Smooth muscle cell (in vitro differentiated cells): ENCODE measurements around the gene CDC42SE2. TPM values are rescaled to one million over a fixed set of nuclear protein-coding genes. Genes with fewer than 3 reads are reported as not detected.

ENCODE experiments used
- DNase-seq: peaks from one replicate; lab custom pipeline; 2025; ENCODE audit not compliant: unreplicated experiment; lab: John Stamatoyannopoulos, UW
- H2AFZ ChIP-seq: fragments of 200-600 bp; sonication (generic); 2 replicates; pipeline ENCODE4 v1.6.0; 2016; ENCODE audit warnings: antibody characterized with exemption, low read depth, mild to moderate bottlenecking
- H3F3A ChIP-seq: fragments of 200-600 bp; sonication (generic); 2 replicates; pipeline ENCODE4 v1.6.0; 2017; ENCODE audit warnings: antibody characterized with exemption, low read depth
- H3K27ac ChIP-seq: fragments of 200-600 bp; sonication (generic); 2 replicates; pipeline ENCODE4 v1.5.1; 2016; ENCODE audit warnings: low read depth, mild to moderate bottlenecking
- H3K27me3 ChIP-seq: fragments of 200-600 bp; sonication (generic); 2 replicates; pipeline ENCODE4 v1.6.1; 2016; ENCODE audit warnings: low read depth, mild to moderate bottlenecking
- H3K36me3 ChIP-seq: fragments of 200-600 bp; sonication (generic); 2 replicates; pipeline ENCODE4 v1.5.1; 2016; ENCODE audit warnings: low read depth
- H3K4me1 ChIP-seq: fragments of 200-600 bp; sonication (generic); 2 replicates; pipeline ENCODE4 v1.5.1; 2016; ENCODE audit warnings: low read depth
- H3K4me2 ChIP-seq: fragments of 200-600 bp; sonication (generic); 2 replicates; pipeline ENCODE4 v1.6.0; 2016; ENCODE audit warnings: mild to moderate bottlenecking
- H3K4me3 ChIP-seq: fragments of 200-600 bp; sonication (generic); 2 replicates; pipeline ENCODE4 v1.5.1; 2016; ENCODE audit warnings: mild to moderate bottlenecking
- H3K79me2 ChIP-seq: fragments of 200-600 bp; sonication (generic); 2 replicates; pipeline ENCODE4 v1.6.0; 2016; ENCODE audit warnings: low read depth, mild to moderate bottlenecking
- H3K9ac ChIP-seq: fragments of 200-600 bp; sonication (generic); 2 replicates; pipeline ENCODE4 v1.6.0; 2016; ENCODE audit warnings: low read depth
- H3K9me3 ChIP-seq: fragments of 200-600 bp; sonication (generic); replicated peaks from 2 replicates; pipeline ENCODE4 v1.5.1; 2016; ENCODE audit warnings: low read depth
- H4K20me1 ChIP-seq: fragments of 200-600 bp; sonication (generic); 2 replicates; pipeline ENCODE4 v1.6.0; 2016; ENCODE audit warnings: low read depth
- CTCF ChIP-seq: fragments of 200-600 bp; sonication (generic); IDR thresholded peaks from 2 replicates; pipeline ENCODE4 v1.5.1; 2017; ENCODE audit warnings: borderline replicate concordance, mild to moderate bottlenecking, antibody characterized with exemption; ENCODE audit not compliant: insufficient read depth, poor library complexity, severe bottlenecking
- WGBS: methylation state at CpG from one replicate; pipeline ENCODE4 v1.1.7; 2016; ENCODE audit warnings: low lambda C conversion rate; 5-methylcytosine and 5-hydroxymethylcytosine counted together
- polyA plus RNA-seq: library from polyadenylated mRNA; unstranded; fragments of >200 nt; fragmentation: Nextera tagmentation; extraction: Ambion mirVana; gene quantifications from 2 replicates; pipeline ENCODE4 v1.2.1, GENCODE V29; 2016
- total RNA-seq: library from RNA; depleted of rRNA; stranded (reverse); fragments of >200 nt; gene quantifications from 2 replicates; pipeline ENCODE4 v1.2.3, GENCODE V29; 2014

The CDC42SE2 gene
- total and polyA plus RNA-seq, 2 experiments from 2014 or later = 12.6 to 24.0 TPM

- Histone ChIP-seq H3K9ac (no peak overlapping the region), H3K27me3 (no peaks in the 10 kb centered on the region), H3F3A (no peaks in the 10 kb centered on the region), H3K36me3 (no peaks in the 10 kb centered on the region), H2AFZ (no peak overlapping the region), H3K4me3 (no peak overlapping the region), H4K20me1 (peaks cover 36% of the 10 kb centered on the region), H3K27ac (no peak overlapping the region), H3K4me1 (no peaks in the 10 kb centered on the region), H3K4me2 (no peak overlapping the region), H3K9me3 (no peaks in the 10 kb centered on the region), H3K79me2 (peaks cover 11% of the 10 kb centered on the region)
- no peak for DNase-seq
- 98% methylated on average over 3 of the region's 3 CpGs for WGBS
- TF ChIP-seq CTCF = no peak
These were observed 120.9 kb downstream of the CDC42SE2 start for GRCh38 chr5:131384616-131385214.

- no peak for TF ChIP-seq CTCF
- Histone ChIP-seq H3K27me3 (no peaks in the 10 kb centered on the region), H3K9me3 (no peaks in the 10 kb centered on the region), H2AFZ (no peak overlapping the region), H3K27ac (no peak overlapping the region), H3K36me3 (no peaks in the 10 kb centered on the region), H3K4me3 (no peak overlapping the region), H3K4me2 (no peak overlapping the region), H4K20me1 (peaks cover 29% of the 10 kb centered on the region), H3K9ac (no peak overlapping the region), H3K79me2 (peaks cover 11% of the 10 kb centered on the region), H3K4me1 (no peaks in the 10 kb centered on the region), H3F3A (no peaks in the 10 kb centered on the region)
- DNase-seq = no peak
- 94% methylated on average over 3 of the region's 3 CpGs for WGBS
These were observed 122.3 kb downstream of the CDC42SE2 start for GRCh38 chr5:131386124-131386523.

GRCh38 chr5:131386779-131387178 is 122.9 kb downstream of the CDC42SE2 start:
- Histone ChIP-seq H3K4me1 (no peaks in the 10 kb centered on the region), H3F3A (no peaks in the 10 kb centered on the region), H3K79me2 (peaks cover 11% of the 10 kb centered on the region), H3K4me2 (no peak overlapping the region), H3K9ac (no peak overlapping the region), H3K27me3 (no peaks in the 10 kb centered on the region), H3K27ac (no peak overlapping the region), H3K36me3 (no peaks in the 10 kb centered on the region), H3K4me3 (no peak overlapping the region), H2AFZ (no peak overlapping the region), H3K9me3 (no peaks in the 10 kb centered on the region), H4K20me1 (peaks cover 27% of the 10 kb centered on the region)
- TF ChIP-seq CTCF = no peak
- no peak for DNase-seq
- 85% methylated on average over 4 of the region's 4 CpGs for WGBS

- Histone ChIP-seq H4K20me1 (peaks cover 22% of the 10 kb centered on the region), H3K4me1 (no peaks in the 10 kb centered on the region), H3K9me3 (no peaks in the 10 kb centered on the region), H3K9ac (no peak overlapping the region), H2AFZ (no peak overlapping the region), H3K27me3 (no peaks in the 10 kb centered on the region), H3K27ac (no peak overlapping the region), H3K36me3 (no peaks in the 10 kb centered on the region), H3F3A (no peaks in the 10 kb centered on the region), H3K79me2 (peaks cover 11% of the 10 kb centered on the region), H3K4me2 (no peak overlapping the region), H3K4me3 (no peak overlapping the region)
- no peak for TF ChIP-seq CTCF
- no peak for DNase-seq
- 96% methylated on average over 6 of the region's 6 CpGs for WGBS
These were observed 123.4 kb downstream of the CDC42SE2 start for GRCh38 chr5:131387255-131387654.
